Aorta (tissue), 5 donors: ENCODE measurements around the gene PTH2. TPM values are rescaled to one million over a fixed set of nuclear protein-coding genes. Genes with fewer than 3 reads are reported as not detected.

Source experiments
- ATAC-seq: fragments of 200-7000 bp; cut with Tn5 transposase; one replicate; pipeline ENCODE4 v1.9.1; 2022; ENCODE audit warnings: moderate library complexity; ENCODE audit not compliant: low FRiP score
- DNase-seq, 2 donors: peaks; one replicate each; pipeline ENCODE4 v3.0.0-alpha.2; 2020
- H3K27ac ChIP-seq, 2 donors: one replicate each; pipeline ENCODE4 v1.5.1; 2013; ENCODE audit warnings: low read length in 2 of 2, mild to moderate bottlenecking in 2 of 2, moderate library complexity in 2 of 2, control low read depth in 1 of 2, inconsistent platforms in 1 of 2, low read depth in 1 of 2
- H3K27me3 ChIP-seq, 2 donors: one replicate each; pipeline ENCODE4 v1.6.1; 2013; ENCODE audit warnings: control low read depth in 1 of 2, low read length in 1 of 2, mild to moderate bottlenecking in 1 of 2, moderate library complexity in 1 of 2; ENCODE audit not compliant: insufficient read depth in 2 of 2, control insufficient read depth in 1 of 2
- H3K36me3 ChIP-seq, 2 donors: one replicate each; pipeline ENCODE4 v1.6.1; 2013; ENCODE audit warnings: control low read depth in 1 of 2, low read length in 1 of 2, mild to moderate bottlenecking in 1 of 2; ENCODE audit not compliant: insufficient read depth in 2 of 2, control insufficient read depth in 1 of 2
- H3K4me1 ChIP-seq, 2 donors: one replicate each; pipeline ENCODE4 v1.6.1; 2013; ENCODE audit warnings: low read length in 2 of 2, control low read depth in 1 of 2, mild to moderate bottlenecking in 1 of 2, moderate library complexity in 1 of 2; ENCODE audit not compliant: insufficient read depth in 2 of 2, control insufficient read depth in 1 of 2
- H3K4me3 ChIP-seq, 2 donors: one replicate each; pipeline ENCODE4 v1.5.1; 2013; ENCODE audit warnings: low read length in 2 of 2, control low read depth in 1 of 2, mild to moderate bottlenecking in 1 of 2
- H3K9me3 ChIP-seq: one replicate; pipeline ENCODE4 v1.6.1; 2013; ENCODE audit warnings: mild to moderate bottlenecking, low read length; ENCODE audit not compliant: control insufficient read depth
- WGBS, 2 donors: extraction: QIAGEN DNeasy Blood & Tissue Kit; methylation state at CpG; one replicate each; pipeline ENCODE4 v1.1.7; 2013; 5-methylcytosine and 5-hydroxymethylcytosine counted together
- intact Hi-C, 2 donors: fragments of 100-400 bp; cut with DNase I; formaldehyde crosslinking; loops; one replicate each; pipeline versions ENCODE4 v1.14.2 to v1.15.0; 2022
- polyA plus RNA-seq, 2 donors: library from polyadenylated mRNA; stranded (reverse); fragments of 200-250 nt; gene quantifications; one replicate each; pipeline ENCODE4 v1.2.3, GENCODE V29; 2013
- total RNA-seq, 2 donors: library from RNA; stranded (reverse); fragmentation: NEBNext Ultra II Directional; extraction: Animal tissue kit (Norgen Biotek cat#: 25700); gene quantifications; one replicate each; pipeline ENCODE4 v1.2.1, GENCODE V29; 2021
- donor health status: healthy with polysubstance abuse.
- donor health status: Bipolar disorder and iron deficiency.
- donor health status: DM: no; HTN: no; CAD: no.
- donor health status: DM: no; HTN: no; CAD: no.
- donor health status: DM: yes; HTN: yes; CAD: no.

The PTH2 gene
- total and polyA plus RNA-seq, 4 donors = not detected

DNA sequence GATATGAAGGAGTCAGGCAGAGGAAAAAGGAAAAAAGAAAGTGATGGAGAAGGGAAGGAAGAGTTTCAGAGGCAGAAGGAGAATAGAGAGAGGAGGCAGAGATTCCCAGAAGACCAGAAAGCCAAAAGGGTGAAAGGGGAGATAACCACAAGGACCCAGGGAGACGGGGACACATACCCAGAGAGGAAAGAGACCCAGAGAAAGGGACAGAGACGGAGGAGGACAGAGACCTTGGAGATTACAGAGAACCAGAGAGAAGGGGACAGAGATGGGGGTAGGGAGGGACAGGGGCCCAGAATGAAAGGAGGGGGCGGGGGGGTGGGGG, 1.4 kb downstream of the PTH2 start:
- H3K36me3 ChIP-seq = no peaks in the 10 kb centered on the region
- DNase-seq (no peak), ATAC-seq (no peak)
- H3K9me3 ChIP-seq = no peaks in the 10 kb centered on the region
- 27 to 45% methylated on average over 2 to 3 of the region's 3 CpGs for WGBS, 2 donors
- H3K4me3 ChIP-seq = no peak overlapping the region
- no peak overlapping the region for H3K27ac ChIP-seq
- H3K27me3 ChIP-seq = peaks cover 0 to 5% of the 10 kb centered on the region in 2 donors
- intact Hi-C loops = no loop called here
- no peaks in the 10 kb centered on the region for H3K4me1 ChIP-seq

- intact Hi-C loops = no loop called here
- H3K27ac ChIP-seq = no peak overlapping the region
- ATAC-seq (no peak), DNase-seq (peak; percentile 78 to 88)
- H3K4me3 ChIP-seq = no peak overlapping the region
- H3K36me3 ChIP-seq = no peaks in the 10 kb centered on the region
- no peaks in the 10 kb centered on the region for H3K4me1 ChIP-seq
- H3K27me3 ChIP-seq = peaks cover 0 to 5% of the 10 kb centered on the region in 2 donors
- 5 to 7% methylated on average over 48 of the region's 48 CpGs for WGBS, 2 donors
- no peaks in the 10 kb centered on the region for H3K9me3 ChIP-seq
Measured at GRCh38 chr19:49421039-49421877, 2.0 kb downstream of the PTH2 start.

GRCh38 chr19:49420227-49420626, 3.0 kb downstream of the PTH2 start:
- no peak overlapping the region for H3K27ac ChIP-seq
- H3K36me3 ChIP-seq = no peaks in the 10 kb centered on the region
- H3K9me3 ChIP-seq = no peaks in the 10 kb centered on the region
- H3K27me3 ChIP-seq = peaks cover 0 to 2% of the 10 kb centered on the region in 2 donors
- ATAC-seq (no peak), DNase-seq (no peak)
- H3K4me3 ChIP-seq = no peak overlapping the region
- WGBS, 2 donors = 52 to 64% methylated on average over 2 of the region's 2 CpGs
- H3K4me1 ChIP-seq = no peaks in the 10 kb centered on the region
- intact Hi-C loops = no loop called here

DNA sequence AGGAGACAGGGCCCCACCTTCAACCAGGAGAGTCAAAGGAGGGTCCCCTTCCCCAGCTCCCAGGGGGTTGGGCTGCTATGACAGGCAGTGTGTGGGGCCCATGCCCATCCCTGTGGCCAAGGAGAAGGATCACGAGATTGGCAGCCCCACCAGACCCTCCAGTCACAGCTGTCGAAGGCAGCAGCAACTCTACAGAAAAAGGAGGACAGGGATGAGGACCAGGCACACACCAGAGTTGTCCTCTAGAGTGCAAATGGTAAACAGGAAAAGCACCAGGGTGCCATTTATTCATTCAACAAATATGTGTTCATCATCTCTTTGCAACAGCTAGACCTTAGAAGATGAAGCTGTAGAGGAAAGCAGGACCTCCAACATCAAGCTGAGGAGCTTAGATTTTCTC, 4.1 kb downstream of the PTH2 start:
- WGBS, 2 donors = 75 to 84% methylated on average over 2 of the region's 2 CpGs

GRCh38 chr19:49418511-49418910, 4.7 kb downstream of the PTH2 start:
- no peaks in the 10 kb centered on the region for H3K36me3 ChIP-seq
- no peak for ATAC-seq
- no peak overlapping the region for H3K4me3 ChIP-seq
- intact Hi-C loops = no loop called here
- H3K27ac ChIP-seq = no peak overlapping the region
- WGBS, 2 donors = 72 to 79% methylated on average over 5 of the region's 5 CpGs
- H3K4me1 ChIP-seq = no peaks in the 10 kb centered on the region
- no peaks in the 10 kb centered on the region for H3K27me3 ChIP-seq
- no peaks in the 10 kb centered on the region for H3K9me3 ChIP-seq
- DNase-seq = no peak

More for the DNA sequence above, 4.1 kb downstream of the PTH2 start:
- Histone ChIP-seq H3K4me3 (no peak overlapping the region), H3K27me3 (peaks cover 0 to 2% of the 10 kb centered on the region in 2 donors), H3K27ac (no peak overlapping the region), H3K9me3 (no peaks in the 10 kb centered on the region), H3K4me1 (no peaks in the 10 kb centered on the region), H3K36me3 (no peaks in the 10 kb centered on the region)
- intact Hi-C loops = no loop called here
- ATAC-seq (no peak), DNase-seq (no peak)

- Histone ChIP-seq H3K36me3 (no peaks in the 10 kb centered on the region), H3K27ac (no peak overlapping the region), H3K27me3 (no peaks in the 10 kb centered on the region), H3K9me3 (no peaks in the 10 kb centered on the region), H3K4me1 (no peaks in the 10 kb centered on the region), H3K4me3 (no peak overlapping the region)
- whole genome bisulfite sequencing, 2 donors = 47 to 56% methylated on average over 5 to 7 of the region's 7 CpGs
- ATAC-seq (no peak), DNase-seq (no peak)
- intact Hi-C loops = no loop called here
Measured at GRCh38 chr19:49417088-49417487, 6.2 kb downstream of the PTH2 start.

DNA sequence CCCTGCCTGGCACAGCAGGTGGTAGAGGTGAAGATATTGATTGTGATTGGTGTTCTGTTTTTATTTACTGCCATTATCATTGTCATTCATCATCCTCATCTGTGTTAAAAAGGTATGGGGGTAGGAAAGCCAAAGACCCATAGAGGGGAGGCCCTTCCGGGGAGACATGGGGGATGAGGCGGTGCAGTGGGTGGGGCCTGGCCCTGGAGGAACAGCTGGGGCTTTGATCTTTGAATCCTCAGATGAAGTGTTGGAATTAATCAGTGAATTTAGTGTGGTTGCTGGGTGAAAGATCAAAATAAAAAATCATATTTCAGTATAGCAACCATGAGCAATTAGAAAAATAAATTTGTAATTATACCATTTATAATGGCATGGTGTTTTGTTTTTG, 7.4 kb downstream of the PTH2 start:
- Histone ChIP-seq H3K9me3 (no peaks in the 10 kb centered on the region), H3K36me3 (no peaks in the 10 kb centered on the region), H3K27me3 (no peaks in the 10 kb centered on the region), H3K4me1 (no peaks in the 10 kb centered on the region), H3K4me3 (no peak overlapping the region), H3K27ac (no peak overlapping the region)
- WGBS, 2 donors = 91 to 96% methylated on average over 2 of the region's 2 CpGs
- intact Hi-C loops = no loop called here
- DNase-seq = no peak
- no peak for ATAC-seq

- Histone ChIP-seq H3K36me3 (no peaks in the 10 kb centered on the region), H3K27ac (no peak overlapping the region), H3K27me3 (no peaks in the 10 kb centered on the region), H3K9me3 (no peaks in the 10 kb centered on the region), H3K4me1 (no peaks in the 10 kb centered on the region), H3K4me3 (no peak overlapping the region)
- no peak for ATAC-seq
- WGBS, 2 donors = 32 to 43% methylated on average over 15 of the region's 15 CpGs
- intact Hi-C loops = no loop called here
- DNase-seq = no peak
Measured at GRCh38 chr19:49415102-49415809, 8.0 kb downstream of the PTH2 start.

DNA sequence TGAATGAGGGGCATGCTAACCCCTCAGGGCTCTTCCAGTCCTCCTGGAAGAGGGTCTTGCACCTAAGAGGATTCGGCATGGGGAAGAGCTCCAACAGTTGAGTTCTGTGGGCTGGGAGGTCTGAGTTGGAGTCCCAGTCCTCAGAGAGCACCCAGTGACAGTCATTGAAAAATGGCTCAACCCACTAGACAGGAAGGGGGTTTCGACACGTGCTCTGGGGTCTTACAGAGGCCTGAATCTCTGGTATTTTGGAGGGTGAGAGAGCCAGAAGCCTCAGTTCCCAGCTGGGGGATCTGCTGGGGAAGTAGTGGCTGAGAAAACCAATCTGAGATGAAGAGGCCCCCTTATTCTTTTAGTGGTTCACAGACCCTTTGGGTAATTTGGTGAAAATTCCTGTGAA, 9.0 kb downstream of the PTH2 start:
- DNase-seq (no peak), ATAC-seq (no peak)
- intact Hi-C loops = no loop called here
- Histone ChIP-seq H3K4me3 (no peak overlapping the region), H3K27ac (no peak overlapping the region), H3K9me3 (no peaks in the 10 kb centered on the region), H3K27me3 (no peaks in the 10 kb centered on the region), H3K36me3 (no peaks in the 10 kb centered on the region), H3K4me1 (no peaks in the 10 kb centered on the region)
- WGBS, 2 donors = 90% methylated on average over 3 of the region's 3 CpGs
